ENCODE measurements around the gene ZNF782. TPM values are rescaled to one million over a fixed set of nuclear protein-coding genes. Genes with fewer than 3 reads are reported as not detected.
"Not testable (repeated sequence)": the region's sequence is repeated elsewhere in the genome, so short reads cannot be mapped to it uniquely, and the experiment has no call there.

The ZNF782 gene
- total RNA-seq, 2 experiments from 2014 or later = 3.9 to 4.3 TPM

- Mint-ChIP-seq H3K9me3 (ENCODE audit: insufficient read depth) (no peaks in the 10 kb centered on the region), H3K27ac (no peak overlapping the region), H3K36me3 (ENCODE audit: low read depth) (peaks cover 3% of the 10 kb centered on the region), H3K27me3 (ENCODE audit: low read depth) (peaks cover 17% of the 10 kb centered on the region), H3K4me3 (no peak overlapping the region), H3K4me1 (ENCODE audit: low read depth) (peaks cover 25% of the 10 kb centered on the region)
- ATAC-seq = no peak
- DNase-seq = no peak
- ChIA-PET POLR2A (no interaction called here), CTCF (interaction anchor here (1.2 to 2.6 kb wide), 3 partner anchors 9 to 727 kb away, joined by 3 to 11 read pairs (median 3); no protein-coding TSS in a partner anchor)
These were observed 16.9 kb upstream of the ZNF782 start for GRCh38 chr9:96871176-96871575.

DNA sequence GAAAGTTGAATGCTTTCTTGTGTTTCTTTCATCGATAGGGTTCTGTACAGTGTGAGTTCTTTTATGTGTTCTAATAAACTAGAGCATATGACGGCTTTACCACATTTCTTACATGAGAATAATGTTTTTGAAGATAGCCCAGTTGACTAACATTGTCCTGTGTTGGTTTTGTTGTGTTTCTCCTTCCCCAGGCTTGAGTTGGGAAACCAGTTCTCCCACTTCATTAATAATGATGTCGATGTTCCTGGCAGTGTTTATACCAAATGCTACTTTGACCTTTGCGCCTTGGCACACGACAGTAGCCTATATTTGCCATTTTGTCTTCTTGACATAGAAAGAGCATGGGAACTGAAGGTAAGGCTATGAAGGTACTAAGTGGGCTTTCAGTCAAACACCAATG lies 14.4 kb upstream of the ZNF782 start:
- Mint-ChIP-seq H3K27ac (no peak overlapping the region), H3K9me3 (ENCODE audit: insufficient read depth) (no peaks in the 10 kb centered on the region), H3K4me3 (no peak overlapping the region), H3K27me3 (ENCODE audit: low read depth) (peaks cover 7% of the 10 kb centered on the region), H3K36me3 (ENCODE audit: low read depth) (no peaks in the 10 kb centered on the region), H3K4me1 (ENCODE audit: low read depth) (peaks cover 1% of the 10 kb centered on the region)
- DNase-seq = no peak
- no peak for ATAC-seq
- CTCF ChIA-PET = interaction anchor here (2.2 kb wide), 1 partner anchor 12 kb away, joined by 7 read pairs; no protein-coding TSS in a partner anchor
- POLR2A ChIA-PET = no interaction called here

DNA sequence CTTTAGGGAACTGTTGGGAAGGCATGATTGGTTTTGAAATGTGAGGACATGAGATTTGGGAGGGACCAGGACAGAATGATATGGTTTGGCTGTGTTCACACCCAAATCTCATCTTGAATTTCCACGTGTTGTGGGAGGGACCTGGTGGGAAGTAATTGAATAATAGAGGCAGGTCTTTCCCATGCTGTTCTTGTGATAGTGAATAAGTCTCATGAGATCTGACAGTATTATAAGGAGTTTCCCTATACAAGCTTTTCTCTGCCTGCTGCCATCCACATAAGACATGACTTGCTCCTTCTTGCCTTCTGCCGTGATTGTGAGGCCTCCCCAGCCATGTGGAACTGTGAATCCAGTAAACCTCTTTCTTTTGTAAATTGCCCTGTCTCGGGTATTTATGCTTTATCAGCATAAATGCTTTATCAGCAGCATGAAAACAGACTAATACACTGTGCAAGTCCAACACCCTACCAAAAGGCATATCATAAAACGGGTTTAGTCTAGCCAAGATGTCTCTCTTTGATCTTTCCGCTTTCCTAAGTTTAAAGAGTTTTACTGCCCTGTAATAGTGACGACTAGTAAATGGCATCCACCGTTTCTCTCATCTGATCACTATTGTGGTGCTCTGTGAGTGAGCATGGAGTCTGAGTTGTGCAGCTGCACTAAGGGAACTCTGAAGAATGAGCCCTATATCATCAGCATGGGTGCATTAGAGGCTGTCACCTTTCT lies 12.9 kb upstream of the ZNF782 start:
- CTCF ChIA-PET = interaction anchor here (2.2 kb wide), 1 partner anchor 11 kb away, joined by 7 read pairs; no protein-coding TSS in a partner anchor
- no peak overlapping the region for H3K27ac Mint-ChIP-seq
- POLR2A ChIA-PET = no interaction called here

DNA sequence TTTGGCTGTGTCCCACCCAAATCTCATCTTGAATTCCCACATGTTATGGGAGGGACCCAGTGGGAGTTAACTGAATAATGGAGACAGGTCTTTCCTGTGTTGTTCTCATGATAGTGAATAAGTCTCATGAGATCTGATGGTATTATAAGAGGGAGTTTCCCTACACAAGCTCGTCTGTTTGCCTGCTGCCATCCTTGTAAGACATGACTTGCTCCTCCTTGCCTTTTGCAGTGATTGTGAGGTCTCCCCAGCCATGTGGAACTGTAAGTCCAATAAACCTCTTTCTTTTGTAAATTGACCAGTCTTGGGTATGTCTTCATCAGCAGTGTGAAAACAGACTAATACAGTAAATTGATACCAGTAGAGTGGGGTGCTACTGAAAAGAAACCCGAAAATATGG lies 10.9 kb upstream of the ZNF782 start:
- H3K4me1 Mint-ChIP-seq (ENCODE audit: low read depth); H3K9me3 Mint-ChIP-seq (ENCODE audit: insufficient read depth); POLR2A ChIA-PET: not testable (repeated sequence)

More for the DNA sequence above, 12.9 kb upstream of the ZNF782 start:
- Mint-ChIP-seq H3K4me1 (ENCODE audit: low read depth) (no peaks in the 10 kb centered on the region), H3K27me3 (ENCODE audit: low read depth) (peaks cover 7% of the 10 kb centered on the region), H3K9me3 (ENCODE audit: insufficient read depth) (no peaks in the 10 kb centered on the region), H3K36me3 (ENCODE audit: low read depth) (no peaks in the 10 kb centered on the region), H3K4me3 (no peak overlapping the region)
- ATAC-seq = no peak
- DNase-seq = no peak

GRCh38 chr9:96859461-96860198 lies 5.3 kb upstream of the ZNF782 start:
- Mint-ChIP-seq H3K4me1 (ENCODE audit: low read depth) (peaks cover 5% of the 10 kb centered on the region), H3K27ac (no peak overlapping the region), H3K4me3 (no peak overlapping the region), H3K36me3 (ENCODE audit: low read depth) (no peaks in the 10 kb centered on the region), H3K9me3 (ENCODE audit: insufficient read depth) (no peaks in the 10 kb centered on the region), H3K27me3 (ENCODE audit: low read depth) (peaks cover 14% of the 10 kb centered on the region)
- ATAC-seq = no peak
- POLR2A ChIA-PET = no interaction called here
- DNase-seq = no peak
- CTCF ChIA-PET = interaction anchor here (0.6 to 1.0 kb wide), 2 partner anchors 378 to 393 kb away, joined by 3 read pairs; no protein-coding TSS in a partner anchor

More for the DNA sequence above, 10.9 kb upstream of the ZNF782 start:
- H3K36me3 Mint-ChIP-seq (ENCODE audit: low read depth); DNase-seq; H3K27ac Mint-ChIP-seq; H3K27me3 Mint-ChIP-seq (ENCODE audit: low read depth); H3K4me3 Mint-ChIP-seq; ATAC-seq; CTCF ChIA-PET: not testable (repeated sequence)

- CTCF ChIA-PET = interaction anchor here (1.2 to 3.2 kb wide), 3 partner anchors 16 to 739 kb away, joined by 3 to 30 read pairs (median 16); no protein-coding TSS in a partner anchor
- Mint-ChIP-seq H3K27ac (no peak overlapping the region), H3K9me3 (ENCODE audit: insufficient read depth) (no peaks in the 10 kb centered on the region), H3K27me3 (ENCODE audit: low read depth) (peaks cover 16% of the 10 kb centered on the region), H3K4me3 (no peak overlapping the region), H3K4me1 (ENCODE audit: low read depth) (peaks cover 9% of the 10 kb centered on the region), H3K36me3 (ENCODE audit: low read depth) (peaks cover 2% of the 10 kb centered on the region)
- POLR2A ChIA-PET = no interaction called here
- no peak for DNase-seq
- no peak for ATAC-seq
These were observed 4.4 kb upstream of the ZNF782 start for GRCh38 chr9:96858670-96859069.

GRCh38 chr9:96858018-96858573 lies 3.8 kb upstream of the ZNF782 start:
- DNase-seq (no peak), ATAC-seq (no peak)
- peaks cover 16% of the 10 kb centered on the region for H3K27me3 Mint-ChIP-seq (ENCODE audit: low read depth)
- H3K4me3 Mint-ChIP-seq = no peak overlapping the region
- peaks cover 15% of the 10 kb centered on the region for H3K4me1 Mint-ChIP-seq (ENCODE audit: low read depth)
- peaks cover 2% of the 10 kb centered on the region for H3K36me3 Mint-ChIP-seq (ENCODE audit: low read depth)
- H3K27ac Mint-ChIP-seq = no peak overlapping the region
- H3K9me3 Mint-ChIP-seq (ENCODE audit: insufficient read depth) = no peaks in the 10 kb centered on the region
- CTCF ChIA-PET = interaction anchor here (1.2 to 3.2 kb wide), 4 partner anchors 16 to 757 kb away, joined by 3 to 30 read pairs (median 10); no protein-coding TSS in a partner anchor
- POLR2A ChIA-PET = no interaction called here

DNA sequence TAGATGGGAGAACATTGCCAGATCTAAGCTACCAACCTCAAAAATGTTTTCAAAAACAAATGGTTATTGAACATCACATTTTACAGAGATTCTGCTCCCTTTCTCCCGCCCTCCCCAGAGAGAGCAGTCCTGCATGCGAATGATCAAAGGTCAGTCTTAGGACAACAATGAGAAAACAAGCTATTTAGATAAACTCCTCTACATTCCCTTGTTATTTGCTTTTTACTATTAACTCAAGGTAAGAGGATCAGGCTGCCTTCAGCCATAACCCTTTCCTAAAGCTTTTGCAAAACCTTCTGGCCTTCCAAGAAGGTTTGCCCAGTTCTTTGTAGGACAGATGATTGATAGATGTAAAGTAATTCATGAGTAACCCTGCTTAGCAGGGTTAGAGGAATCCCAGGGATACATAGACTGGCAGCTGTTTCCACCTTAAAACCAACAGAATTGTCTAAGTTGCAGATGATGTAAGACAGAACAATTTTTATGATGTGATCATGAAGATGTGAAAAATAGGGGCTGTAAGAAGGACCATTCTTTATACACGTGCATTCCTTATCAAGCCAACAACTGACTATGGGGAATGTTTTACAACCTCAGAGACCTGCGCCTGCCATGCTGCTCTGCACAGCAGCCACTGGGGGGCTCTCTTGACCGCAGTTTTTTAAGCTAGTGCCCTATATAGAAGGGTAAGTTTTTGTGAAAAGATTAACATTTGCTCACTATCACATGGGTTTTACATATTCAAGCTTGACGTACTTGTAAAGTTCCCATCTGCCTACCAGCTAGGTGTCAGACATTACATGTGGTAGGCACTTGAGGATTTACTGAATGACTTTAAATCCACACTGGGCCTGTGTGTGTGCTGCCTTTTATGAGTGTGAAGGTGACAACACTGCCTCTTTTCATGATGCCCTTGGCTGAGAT lies 2.3 kb upstream of the ZNF782 start:
- Mint-ChIP-seq H3K27ac (no peak overlapping the region), H3K36me3 (ENCODE audit: low read depth) (peaks cover 10% of the 10 kb centered on the region)

GRCh38 chr9:96854651-96855273 lies 448 bp upstream of the ZNF782 start:
- POLR2A ChIA-PET = interaction anchor here (2.2 kb wide), 1 partner anchor 20 kb away, joined by 10 read pairs; no protein-coding TSS in a partner anchor
- DNase-seq (no peak), ATAC-seq (no peak)
- peaks cover 16% of the 10 kb centered on the region for H3K27me3 Mint-ChIP-seq (ENCODE audit: low read depth)
- H3K9me3 Mint-ChIP-seq (ENCODE audit: insufficient read depth) = peaks cover 3% of the 10 kb centered on the region
- H3K36me3 Mint-ChIP-seq (ENCODE audit: low read depth) = peaks cover 15% of the 10 kb centered on the region
- peaks cover 27% of the 10 kb centered on the region for H3K4me1 Mint-ChIP-seq (ENCODE audit: low read depth)
- H3K27ac Mint-ChIP-seq = peak overlapping the region; percentile 98
- CTCF ChIA-PET = interaction anchor here (0.8 to 2.0 kb wide), 7 partner anchors 367 to 779 kb away, joined by 3 to 6 read pairs (median 4); partner anchors contain the start of genes NCBP1 and TSTD2
- peak overlapping the region; percentile 100 for H3K4me3 Mint-ChIP-seq

More for the DNA sequence above, 2.3 kb upstream of the ZNF782 start:
- Mint-ChIP-seq H3K9me3 (ENCODE audit: insufficient read depth) (no peaks in the 10 kb centered on the region), H3K4me1 (ENCODE audit: low read depth) (peaks cover 27% of the 10 kb centered on the region), H3K4me3 (no peak overlapping the region), H3K27me3 (ENCODE audit: low read depth) (peaks cover 16% of the 10 kb centered on the region)
- POLR2A ChIA-PET = interaction anchor here (0.7 kb wide), 1 partner anchor 19 kb away, joined by 4 read pairs; no protein-coding TSS in a partner anchor
- ATAC-seq (peak; percentile 56), DNase-seq (peak; percentile 75)
- CTCF ChIA-PET = interaction anchor here (0.7 to 3.2 kb wide), 29 partner anchors 10 to 1046 kb away, joined by 3 to 30 read pairs (median 4); partner anchors contain the start of genes TDRD7 and ZNF510

DNA sequence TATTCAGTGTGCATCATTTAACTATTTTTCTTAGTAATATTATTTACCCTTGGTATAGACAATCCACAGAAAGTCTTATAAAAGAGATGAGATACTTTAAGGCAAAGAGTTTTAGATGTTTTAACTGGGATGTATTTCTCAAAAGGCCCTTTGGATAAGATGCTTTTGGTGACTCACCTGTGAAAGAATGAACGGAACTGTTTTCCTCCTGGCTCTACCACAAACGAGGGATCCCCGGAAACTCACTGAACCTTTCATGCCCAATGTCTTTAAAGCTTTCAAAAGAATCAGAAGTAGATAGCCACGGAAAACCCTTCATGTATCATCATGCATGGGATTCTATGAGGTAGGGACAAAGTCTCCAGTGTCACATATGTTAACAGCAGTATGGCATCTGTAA lies 1.6 kb downstream of the ZNF782 start:
- H3K27ac Mint-ChIP-seq = no peak overlapping the region
- peaks cover 32% of the 10 kb centered on the region for H3K36me3 Mint-ChIP-seq (ENCODE audit: low read depth)
- peaks cover 18% of the 10 kb centered on the region for H3K9me3 Mint-ChIP-seq (ENCODE audit: insufficient read depth)
- H3K4me3 Mint-ChIP-seq = peak overlapping the region; percentile 100
- peaks cover 16% of the 10 kb centered on the region for H3K27me3 Mint-ChIP-seq (ENCODE audit: low read depth)
- CTCF ChIA-PET = interaction anchor here (1.4 kb wide), 1 partner anchor 386 kb away, joined by 3 read pairs; no protein-coding TSS in a partner anchor
- DNase-seq = no peak
- H3K4me1 Mint-ChIP-seq (ENCODE audit: low read depth) = peaks cover 30% of the 10 kb centered on the region
- POLR2A ChIA-PET = no interaction called here
- no peak for ATAC-seq

All from activated CD8-positive, alpha-beta T cell treated with anti-CD3 and anti-CD28 coated beads, Interleukin-2, amount 10 ng/mL, durations not matched to agents 7 days and 5 days (primary cell).